SU-DHL-6 (cell line): ENCODE data around the gene ANXA4.

Experiments used
- CTCF ChIP-seq: fragments of 200-600 bp; sonication (generic); IDR thresholded peaks from one replicate; pipeline ENCODE4 v1.5.1; 2017; ENCODE audit warnings: antibody characterized with exemption, mild to moderate bottlenecking, low read length, moderate library complexity; ENCODE audit not compliant: insufficient read depth, poor library complexity, severe bottlenecking
- EZH2phosphoT487 ChIP-seq: fragments of 200-600 bp; sonication (generic), shearing (Covaris generic); conservative IDR thresholded peaks from 2 replicates; pipeline ENCODE4 v1.6.1; 2018; ENCODE audit warnings: mild to moderate bottlenecking, antibody characterized with exemption, low read length, moderate library complexity, mixed read lengths

GRCh38 chr2:69776886-69777785 lies 35.2 kb downstream of the ANXA4 start:
- TF ChIP-seq CTCF (no peak), EZH2phosphoT487 (no peak)
